Esophagus muscularis mucosa (tissue), 4 donors: ENCODE measurements around the gene CD72. TPM values are rescaled to one million over a fixed set of nuclear protein-coding genes. Genes with fewer than 3 reads are reported as not detected.
A peak's percentile ranks its signal among the peaks of the same experiment; 100 is the strongest.

Source experiments
- DNase-seq: peaks from one replicate; pipeline ENCODE4 v3.0.0-alpha.2; 2017; ENCODE audit errors: extremely low spot score
- H3K27ac ChIP-seq, 4 donors: fragments of 200-600 bp; sonication (generic); replicated peaks in 1 of 4; 1 replicate in 3 of 4; 2 replicates in 1 of 4; pipeline ENCODE4 v1.5.1; 2016 to 2019; ENCODE audit warnings: mild to moderate bottlenecking in 1 of 4
- H3K27me3 ChIP-seq, 4 donors: fragments of 200-600 bp; sonication (generic); one replicate each; pipeline versions ENCODE4 v1.5.1 to v1.6.0; 2016 to 2019
- H3K36me3 ChIP-seq, 4 donors: fragments of 200-600 bp; sonication (generic); one replicate each; pipeline ENCODE4 v1.5.1; 2016 to 2019
- H3K4me1 ChIP-seq, 4 donors: fragments of 200-600 bp; sonication (generic); one replicate each; pipeline ENCODE4 v1.5.1; 2016 to 2019
- H3K4me3 ChIP-seq, 4 donors: fragments of 200-600 bp; sonication (generic); 1 replicate in 2 of 4; 2 replicates in 2 of 4; pipeline ENCODE4 v1.5.1; 2016 to 2019; ENCODE audit warnings: mild to moderate bottlenecking in 4 of 4, moderate library complexity in 1 of 4
- H3K9me3 ChIP-seq, 4 donors: fragments of 200-600 bp; sonication (generic); 1 replicate in 3 of 4; 2 replicates in 1 of 4; pipeline ENCODE4 v1.5.1; 2016 to 2019
- CTCF ChIP-seq, 3 experiments: fragments of 200-600 bp in 2 of 3; fragments of 450-650 bp in 1 of 3; sonication (generic) in 2 of 3; IDR thresholded peaks; one replicate each; pipeline ENCODE4 v1.5.1; 2017 to 2019; ENCODE audit warnings: antibody characterized with exemption in 3 of 3, mild to moderate bottlenecking in 2 of 3, moderate library complexity in 1 of 3
- EP300 ChIP-seq: sonication (generic); formaldehyde crosslinking; IDR thresholded peaks from one replicate; pipeline ENCODE4 v1.6.1; 2017; ENCODE audit warnings: antibody characterized with exemption
- POLR2A ChIP-seq: fragments of 450-650 bp; IDR thresholded peaks from one replicate; pipeline ENCODE4 v1.6.1; 2017; ENCODE audit warnings: antibody characterized with exemption, moderate library complexity, mild to moderate bottlenecking, low read depth
- POLR2AphosphoS5 ChIP-seq, 2 donors: sonication (generic); formaldehyde crosslinking; IDR thresholded peaks; one replicate each; pipeline ENCODE4 v1.6.1; 2017; ENCODE audit warnings: antibody characterized with exemption in 2 of 2
- WGBS: methylation state at CpG from one replicate; pipeline ENCODE4 v1.1.5; 2018; 5-methylcytosine and 5-hydroxymethylcytosine counted together
- intact Hi-C: fragments of 100-400 bp; cut with DNase I; formaldehyde crosslinking; loops from one replicate; pipeline ENCODE4 v1.15.1; 2023
- total RNA-seq, 4 donors: library from RNA; depleted of rRNA; stranded (reverse); fragments of >200 nt; gene quantifications; one replicate each; pipeline versions ENCODE4 v1.1.0 to v1.2.1, GENCODE V29; 2016

CD72 gene
- total RNA-seq, 4 donors from 2014 or later: 1.4 to 2.2 TPM; not detected in 2

- Histone ChIP-seq H3K27ac (peak overlapping the region; percentile 95 to 99 (median 98)), H3K4me1 (peaks cover 39 to 47% (median 45%) of the 10 kb centered on the region in 4 donors), H3K36me3 (peaks cover 0 to 20% (median 9%) of the 10 kb centered on the region in 4 donors), H3K4me3 (peak overlapping the region; percentile 68 to 97 (median 82)), H3K27me3 (no peaks in the 10 kb centered on the region), H3K9me3 (no peaks in the 10 kb centered on the region)
- WGBS: 20% methylated on average over 25 of the region's 25 CpGs
- intact Hi-C loops: no loop called here
- no peak for TF ChIP-seq POLR2A
- no peak for TF ChIP-seq CTCF (IDR thresholded peaks at IDR 0.05)
- TF ChIP-seq POLR2AphosphoS5 (IDR thresholded peaks at IDR 0.05): no peak
- TF ChIP-seq EP300: no peak
- DNase-seq: peak; percentile 92
These were observed 38.8 kb upstream of the CD72 start for GRCh38 chr9:35656831-35657545.

- peak overlapping the region in 1 of 4 donors; percentile 97 for H3K4me3 ChIP-seq
- no peak for TF ChIP-seq CTCF (IDR thresholded peaks at IDR 0.05)
- TF ChIP-seq POLR2A: no peak
- TF ChIP-seq EP300: no peak
- TF ChIP-seq POLR2AphosphoS5 (IDR thresholded peaks at IDR 0.05): no peak
- H3K9me3 ChIP-seq: no peaks in the 10 kb centered on the region
- peak overlapping the region; percentile 95 to 99 (median 98) for H3K27ac ChIP-seq
- peaks cover 0 to 17% (median 9%) of the 10 kb centered on the region in 4 donors for H3K36me3 ChIP-seq
- peaks cover 33 to 41% (median 38%) of the 10 kb centered on the region in 4 donors for H3K4me1 ChIP-seq
- 78% methylated on average over 15 of the region's 17 CpGs for WGBS
- intact Hi-C loops: no loop called here
- no peaks in the 10 kb centered on the region for H3K27me3 ChIP-seq
- DNase-seq: peak; percentile 82
These were observed 38.1 kb upstream of the CD72 start for GRCh38 chr9:35656348-35656747.

- Histone ChIP-seq H3K4me1 (peaks cover 8 to 22% (median 17%) of the 10 kb centered on the region in 4 donors), H3K27ac (no peak overlapping the region), H3K9me3 (no peaks in the 10 kb centered on the region), H3K4me3 (no peak overlapping the region), H3K27me3 (no peaks in the 10 kb centered on the region), H3K36me3 (no peaks in the 10 kb centered on the region)
- DNase-seq: no peak
- intact Hi-C loops: no loop called here
- TF ChIP-seq CTCF (IDR thresholded peaks at IDR 0.05): no peak
- no peak for TF ChIP-seq POLR2AphosphoS5 (IDR thresholded peaks at IDR 0.05)
- TF ChIP-seq POLR2A: no peak
- no peak for TF ChIP-seq EP300
- WGBS: 88% methylated on average over 2 of the region's 2 CpGs
These were observed 35.4 kb upstream of the CD72 start for GRCh38 chr9:35653611-35654010.

- no peak for DNase-seq
- no peak overlapping the region for H3K27ac ChIP-seq
These were observed 34.6 kb upstream of the CD72 start for GRCh38 chr9:35652829-35653209.

More at GRCh38 chr9:35652829-35653209, 34.6 kb upstream of the CD72 start:
- no peaks in the 10 kb centered on the region for H3K36me3 ChIP-seq
- intact Hi-C loops: no loop called here
- no peaks in the 10 kb centered on the region for H3K9me3 ChIP-seq
- H3K4me1 ChIP-seq: peaks cover 8 to 22% (median 18%) of the 10 kb centered on the region in 4 donors
- no peaks in the 10 kb centered on the region for H3K27me3 ChIP-seq
- TF ChIP-seq CTCF (IDR thresholded peaks at IDR 0.05) (no peak), POLR2A (no peak), EP300 (no peak), POLR2AphosphoS5 (IDR thresholded peaks at IDR 0.05) (no peak)
- 87% methylated on average over 8 of the region's 8 CpGs for WGBS
- H3K4me3 ChIP-seq: no peak overlapping the region
